Measurements from ENCODE around the gene FJX1. TPM values are rescaled to one million over a fixed set of nuclear protein-coding genes. Genes with fewer than 3 reads are reported as not detected.

FJX1 gene
- total and polyA plus RNA-seq, 10 donors, result 3.0 to 40.6 (median 9.2) TPM

DNA sequence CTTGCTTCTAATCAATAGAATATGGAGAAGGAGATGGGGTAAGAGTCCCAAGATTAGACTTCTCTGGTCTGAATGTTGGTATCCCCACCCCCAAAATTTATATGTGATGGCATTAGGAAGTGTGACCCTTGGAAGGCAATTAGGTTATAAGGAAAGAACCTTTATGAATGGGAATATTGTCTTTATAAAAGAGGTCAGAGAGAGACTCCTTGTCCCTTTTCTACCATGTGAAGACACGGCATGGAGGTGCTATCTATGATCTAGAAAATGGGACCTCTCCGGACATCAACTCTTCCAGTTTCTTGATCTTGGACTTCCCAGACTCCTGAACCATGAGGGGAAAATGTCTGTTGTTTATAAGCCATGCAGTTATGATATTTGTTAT is 37.9 kb upstream of the FJX1 start:
- intact Hi-C loops (cut with DNase I; ENCODE audit: low total_unique reads), result no loop called here
- H3K4me3 ChIP-seq, result no peak overlapping the region
- peaks cover 0 to 37% (median 0%) of the 10 kb centered on the region in 7 donors for H3K27me3 ChIP-seq (replicated peaks in 1 of 7)
- H3K9me3 ChIP-seq, result no peaks in the 10 kb centered on the region
- TF ChIP-seq POLR2A (IDR thresholded peaks at IDR 0.05) (no peak), POLR2AphosphoS5 (IDR thresholded peaks at IDR 0.05) (no peak)
- TF ChIP-seq, protein P1, sequence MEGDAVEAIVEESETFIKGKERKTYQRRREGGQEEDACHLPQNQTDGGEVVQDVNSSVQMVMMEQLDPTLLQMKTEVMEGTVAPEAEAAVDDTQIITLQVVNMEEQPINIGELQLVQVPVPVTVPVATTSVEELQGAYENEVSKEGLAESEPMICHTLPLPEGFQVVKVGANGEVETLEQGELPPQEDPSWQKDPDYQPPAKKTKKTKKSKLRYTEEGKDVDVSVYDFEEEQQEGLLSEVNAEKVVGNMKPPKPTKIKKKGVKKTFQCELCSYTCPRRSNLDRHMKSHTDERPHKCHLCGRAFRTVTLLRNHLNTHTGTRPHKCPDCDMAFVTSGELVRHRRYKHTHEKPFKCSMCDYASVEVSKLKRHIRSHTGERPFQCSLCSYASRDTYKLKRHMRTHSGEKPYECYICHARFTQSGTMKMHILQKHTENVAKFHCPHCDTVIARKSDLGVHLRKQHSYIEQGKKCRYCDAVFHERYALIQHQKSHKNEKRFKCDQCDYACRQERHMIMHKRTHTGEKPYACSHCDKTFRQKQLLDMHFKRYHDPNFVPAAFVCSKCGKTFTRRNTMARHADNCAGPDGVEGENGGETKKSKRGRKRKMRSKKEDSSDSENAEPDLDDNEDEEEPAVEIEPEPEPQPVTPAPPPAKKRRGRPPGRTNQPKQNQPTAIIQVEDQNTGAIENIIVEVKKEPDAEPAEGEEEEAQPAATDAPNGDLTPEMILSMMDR (IDR thresholded peaks at IDR 0.05 in 8 of 11, conservative IDR thresholded peaks at IDR 0.05 in 3 of 11), result no peak
- H3K4me1 ChIP-seq, result peaks cover 0 to 9% (median 0%) of the 10 kb centered on the region in 6 donors
- H3K27ac ChIP-seq, result no peak overlapping the region
- no peak for DNase-seq
- H3K36me3 ChIP-seq, result no peaks in the 10 kb centered on the region
- WGBS, 5 donors, result 94 to 98% (median 95%) methylated on average over 2 of the region's 2 CpGs

DNA sequence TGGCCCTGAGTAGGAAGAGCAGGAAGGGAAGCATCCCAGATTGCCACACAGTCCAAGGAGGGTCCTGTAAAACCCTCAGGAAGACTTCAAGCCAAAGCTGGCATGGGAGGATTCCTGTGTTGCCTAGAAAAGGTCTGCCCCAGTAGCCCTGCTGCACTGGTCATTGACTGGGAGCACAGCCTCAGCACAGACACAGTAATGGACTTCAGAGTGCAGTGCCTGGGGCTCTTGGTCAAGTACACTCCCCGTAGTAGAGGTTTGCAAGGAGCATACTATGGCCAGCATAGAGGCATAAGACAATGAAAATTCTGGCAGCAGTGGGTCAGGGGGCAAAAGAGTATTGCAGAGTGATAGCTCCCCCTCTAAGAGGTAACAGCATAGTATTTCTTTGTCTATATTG is 36.2 kb upstream of the FJX1 start:
- intact Hi-C loops (cut with DNase I; ENCODE audit: low total_unique reads), result no loop called here
- no peak overlapping the region for H3K4me3 ChIP-seq
- H3K4me1 ChIP-seq, result peaks cover 0 to 9% (median 0%) of the 10 kb centered on the region in 6 donors
- H3K27me3 ChIP-seq (replicated peaks in 1 of 7), result peaks cover 0 to 39% (median 0%) of the 10 kb centered on the region in 7 donors
- no peak overlapping the region for H3K27ac ChIP-seq
- DNase-seq, result no peak
- H3K9me3 ChIP-seq, result no peaks in the 10 kb centered on the region
- 71 to 89% (median 79%) methylated on average over 1 of the region's 1 CpG for WGBS, 5 donors
- H3K36me3 ChIP-seq, result no peaks in the 10 kb centered on the region
- TF ChIP-seq, protein P1 (IDR thresholded peaks at IDR 0.05 in 8 of 11, conservative IDR thresholded peaks at IDR 0.05 in 3 of 11), result no peak
- TF ChIP-seq POLR2A (IDR thresholded peaks at IDR 0.05) (no peak), POLR2AphosphoS5 (IDR thresholded peaks at IDR 0.05) (no peak)

DNA sequence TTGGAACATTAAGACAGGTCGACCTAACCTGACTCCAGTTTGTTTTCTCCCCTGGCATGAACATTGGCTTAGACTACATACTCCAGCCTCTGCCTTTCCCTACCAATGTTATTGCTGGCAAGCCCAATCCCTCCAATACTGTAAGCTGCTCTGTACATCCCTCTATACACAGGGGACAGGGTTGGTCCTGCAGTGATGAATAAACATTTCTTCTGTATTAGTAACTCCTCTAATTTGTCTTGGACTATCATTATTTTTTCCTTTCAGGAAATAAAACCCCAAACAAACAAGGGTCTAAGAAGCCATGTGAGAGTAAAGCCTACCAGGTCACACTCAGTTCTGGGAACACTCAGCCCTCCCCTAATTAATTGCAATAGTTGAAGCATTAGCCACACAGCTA is 35.1 kb upstream of the FJX1 start:
- H3K27me3 ChIP-seq (replicated peaks in 1 of 7), result peaks cover 0 to 41% (median 0%) of the 10 kb centered on the region in 7 donors
- intact Hi-C loops (cut with DNase I; ENCODE audit: low total_unique reads), result no loop called here
- no peak overlapping the region for H3K4me3 ChIP-seq
- H3K9me3 ChIP-seq, result no peaks in the 10 kb centered on the region
- TF ChIP-seq, protein P1 (IDR thresholded peaks at IDR 0.05 in 8 of 11, conservative IDR thresholded peaks at IDR 0.05 in 3 of 11), result no peak
- TF ChIP-seq POLR2AphosphoS5 (IDR thresholded peaks at IDR 0.05), result no peak
- no peak for TF ChIP-seq POLR2A (IDR thresholded peaks at IDR 0.05)
- H3K27ac ChIP-seq, result no peak overlapping the region
- DNase-seq, result no peak
- 67 to 90% (median 76%) methylated on average over 1 of the region's 1 CpG for WGBS, 5 donors
- peaks cover 0 to 9% (median 0%) of the 10 kb centered on the region in 6 donors for H3K4me1 ChIP-seq
- H3K36me3 ChIP-seq, result no peaks in the 10 kb centered on the region

DNA sequence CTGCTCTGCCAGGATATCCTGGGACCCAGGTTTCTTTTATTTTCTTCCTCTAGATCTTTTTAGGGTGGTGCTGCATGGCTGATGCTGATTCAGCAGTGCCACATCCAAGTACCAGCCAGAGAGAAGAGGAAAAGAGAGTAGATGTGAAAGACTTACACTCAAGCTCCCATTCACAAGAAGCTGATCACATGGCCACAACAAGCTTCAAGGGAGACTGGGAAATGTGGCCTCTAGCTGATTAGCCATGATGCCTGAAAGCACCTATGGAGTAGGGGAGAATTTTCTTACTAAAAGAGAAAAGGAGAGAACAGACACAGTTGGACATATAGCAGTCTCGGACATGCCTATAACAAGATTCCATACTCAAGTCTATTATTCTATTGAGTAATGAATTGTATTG is 34.4 kb upstream of the FJX1 start:
- Histone ChIP-seq H3K36me3 (no peaks in the 10 kb centered on the region), H3K9me3 (no peaks in the 10 kb centered on the region), H3K4me3 (no peak overlapping the region), H3K27ac (no peak overlapping the region), H3K27me3 (replicated peaks in 1 of 7) (peaks cover 0 to 41% (median 0%) of the 10 kb centered on the region in 7 donors), H3K4me1 (peaks cover 0 to 9% (median 0%) of the 10 kb centered on the region in 6 donors)
- TF ChIP-seq, protein P1 (IDR thresholded peaks at IDR 0.05 in 8 of 11, conservative IDR thresholded peaks at IDR 0.05 in 3 of 11), result no peak
- no peak for TF ChIP-seq POLR2A (IDR thresholded peaks at IDR 0.05)
- TF ChIP-seq POLR2AphosphoS5 (IDR thresholded peaks at IDR 0.05), result no peak
- intact Hi-C loops (cut with DNase I; ENCODE audit: low total_unique reads), result no loop called here
- 82 to 97% (median 88%) methylated on average over 1 of the region's 1 CpG for WGBS, 5 donors
- DNase-seq, result no peak

Data from spleen (tissue), 11 donors.